PFSK-1 (cell line): Measurements from ENCODE around the gene SPP2.

Source experiments
- FOXP2 ChIP-seq: optimal IDR thresholded peaks from 2 replicates; pipeline ENCODE3; 2011; ENCODE audit warnings: borderline replicate concordance, control low read depth, inconsistent platforms; ENCODE audit not compliant: insufficient read depth; ENCODE audit errors: extremely low read length, extremely low read depth
- POLR2AphosphoS5 ChIP-seq: IDR thresholded peaks from 2 replicates; pipeline ENCODE4 v1.6.1; 2012; ENCODE audit warnings: low read depth, mild to moderate bottlenecking, control low read depth, low read length, moderate library complexity
- REST ChIP-seq, 2 experiments: IDR thresholded peaks; 2 replicates each; pipeline versions ENCODE4 v1.6.1 to v1.8.0; 2011 to 2012; ENCODE audit warnings: low read depth in 2 of 2, low read length in 2 of 2, control low read depth in 1 of 2, inconsistent platforms in 1 of 2, mild to moderate bottlenecking in 1 of 2, moderate library complexity in 1 of 2; ENCODE audit not compliant: insufficient read depth in 1 of 2
- TAF1 ChIP-seq: IDR thresholded peaks from 2 replicates; pipeline ENCODE4 v1.6.1; 2012; ENCODE audit warnings: low read length, control low read depth, borderline replicate concordance; ENCODE audit not compliant: insufficient read depth

- no peak for TF ChIP-seq TAF1
- TF ChIP-seq REST (IDR thresholded peaks at IDR 0.05; ENCODE audit: insufficient read depth in 1 of 2, low read depth in 2 of 2, low read length in 2 of 2), result no peak
- TF ChIP-seq POLR2AphosphoS5, result no peak
- no peak for TF ChIP-seq FOXP2
Measured at GRCh38 chr2:234109321-234109720, 58.8 kb downstream of the SPP2 start.
